Activated naive CD8-positive, alpha-beta T cell treated with anti-CD3 and anti-CD28 coated beads, Interleukin-2, amount 10 ng/mL, durations not matched to agents 7 days and 5 days (primary cell): ENCODE data around the gene PRR7. TPM values are rescaled to one million over a fixed set of nuclear protein-coding genes. Genes with fewer than 3 reads are reported as not detected.
"Not testable (repeated sequence)": the region's sequence is repeated elsewhere in the genome, so short reads cannot be mapped to it uniquely, and the experiment has no call there.

Source experiments
- ATAC-seq: fragments of 150-1000 bp; cut with Tn5 transposase; one replicate; pipeline ENCODE4 v1.10.0; 2021; ENCODE audit warnings: low read depth, moderate library complexity
- POLR2A ChIA-PET: fragments of 350-600 bp; sonication (Branson Sonifier 250); formaldehyde crosslinking; loops from one replicate; lab custom pipeline; 2021; ENCODE audit warnings: antibody characterized with exemption; lab: Charles Lee
- DNase-seq: peaks from one replicate; pipeline ENCODE4 v3.0.0; 2021
- H3K27ac Mint-ChIP-seq: one replicate; pipeline ENCODE4 v1.8.0; 2022; ENCODE audit warnings: mild to moderate bottlenecking, mixed read lengths
- H3K27me3 Mint-ChIP-seq: one replicate; pipeline ENCODE4 v1.8.0; 2022; ENCODE audit warnings: mild to moderate bottlenecking, moderate library complexity, mixed read lengths
- H3K36me3 Mint-ChIP-seq: one replicate; pipeline ENCODE4 v1.8.0; 2021; ENCODE audit warnings: mild to moderate bottlenecking, mixed read lengths
- H3K4me1 Mint-ChIP-seq: one replicate; pipeline ENCODE4 v1.8.0; 2021; ENCODE audit warnings: mixed read lengths
- H3K4me3 Mint-ChIP-seq: one replicate; pipeline ENCODE4 v1.8.0; 2022; ENCODE audit warnings: mild to moderate bottlenecking, moderate library complexity, mixed read lengths
- H3K9me3 Mint-ChIP-seq: one replicate; pipeline ENCODE4 v1.8.0; 2021; ENCODE audit warnings: mixed read lengths
- total RNA-seq, 2 experiments: library from RNA; stranded (reverse); gene quantifications; one replicate each; pipeline ENCODE4 v1.2.3, GENCODE V29; 2021

Gene PRR7
- total RNA-seq, 2 experiments from 2014 or later, result 10.0 to 10.6 TPM

DNA sequence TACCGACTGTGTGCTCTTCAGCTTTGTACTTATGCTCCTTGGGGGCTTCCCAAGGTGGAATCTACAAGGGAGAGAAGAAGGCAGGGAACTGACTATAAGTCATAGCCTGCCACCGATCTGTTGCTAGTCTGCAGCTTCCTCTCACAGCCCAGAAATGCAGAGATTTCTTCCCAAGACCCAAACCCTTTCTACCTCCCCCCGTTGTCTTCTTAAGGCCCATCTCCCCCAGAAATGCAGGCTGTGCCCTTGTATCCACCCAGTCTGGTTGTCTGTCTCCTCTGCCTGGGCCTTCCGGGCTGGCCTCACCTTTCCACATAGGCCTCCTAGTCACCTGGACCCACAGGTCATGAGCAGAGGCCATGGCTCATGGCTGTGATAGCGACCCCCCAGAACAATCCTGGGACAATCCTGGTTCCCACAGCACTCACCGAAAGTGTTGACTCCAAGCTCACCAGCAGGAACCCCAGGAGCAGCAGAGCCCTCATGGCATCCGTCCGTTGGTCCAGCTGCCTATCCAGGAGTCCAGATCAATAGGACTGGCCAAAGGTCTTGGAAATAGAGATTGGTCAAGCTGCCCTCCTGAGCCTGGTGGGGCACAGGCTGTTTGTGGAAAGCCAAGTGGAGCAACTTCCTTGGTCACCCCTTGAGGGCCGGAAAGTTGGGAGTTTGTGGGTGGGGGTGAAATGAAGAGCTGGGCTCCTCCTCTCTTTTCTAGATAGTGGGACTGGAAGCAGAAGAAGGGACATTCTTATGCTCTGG lies 37.4 kb upstream of the PRR7 start, which contains the start of gene F12:
Gene F12 (minus strand): TSS at position 522 of the 759 bp plus-strand sequence. CDS start 37 bp downstream, at position 485.
- no peaks in the 10 kb centered on the region for H3K9me3 Mint-ChIP-seq
- peak within 1 kb of the TSS; percentile 65 for H3K27ac Mint-ChIP-seq
- H3K4me1 Mint-ChIP-seq, result peaks cover 40% of the 10 kb centered on the region
- peaks cover 1% of the 10 kb centered on the region for H3K27me3 Mint-ChIP-seq
- DNase-seq (no peak), ATAC-seq (no peak)
- peak within 1 kb of the TSS; percentile 2 for H3K4me3 Mint-ChIP-seq
- H3K36me3 Mint-ChIP-seq, result peaks cover 3% of the 10 kb centered on the region
- POLR2A ChIA-PET, result interaction anchor here (0.6 to 4.6 kb wide), 5 partner anchors 18 to 270 kb away, joined by 3 to 30 read pairs (median 3); partner anchors contain the start of genes GRK6 and PRR7

DNA sequence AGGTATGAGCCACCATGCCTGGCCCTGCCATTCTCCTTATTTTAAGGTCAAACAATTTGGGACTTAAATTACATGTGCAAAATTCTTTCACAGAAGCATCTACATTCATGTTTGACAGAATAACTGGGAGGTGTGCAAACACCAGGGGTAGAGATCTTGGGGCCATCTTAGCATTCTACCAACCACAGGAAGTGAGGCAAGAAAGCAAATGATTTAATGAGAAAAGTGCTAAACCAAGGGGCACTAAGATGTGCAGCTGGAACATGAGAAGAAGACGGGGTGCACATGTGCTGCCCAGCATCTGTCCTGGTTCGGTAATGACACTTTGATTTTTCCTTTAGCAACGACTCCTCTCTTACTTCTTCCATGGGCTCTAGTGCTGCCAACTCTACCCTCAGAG lies 36.0 kb upstream of the PRR7 start:
- no peak for DNase-seq
- peaks cover 3% of the 10 kb centered on the region for H3K36me3 Mint-ChIP-seq
- peak; percentile 50 for ATAC-seq
- peak overlapping the region; percentile 65 for H3K27ac Mint-ChIP-seq
- H3K4me3 Mint-ChIP-seq, result peak overlapping the region; percentile 2
- POLR2A ChIA-PET, result interaction anchor here (0.9 to 4.6 kb wide), 3 partner anchors 17 to 34 kb away, joined by 6 to 30 read pairs (median 6); partner anchors contain the start of gene GRK6
- H3K4me1 Mint-ChIP-seq, result peaks cover 34% of the 10 kb centered on the region
- no peaks in the 10 kb centered on the region for H3K9me3 Mint-ChIP-seq
- no peaks in the 10 kb centered on the region for H3K27me3 Mint-ChIP-seq

GRCh38 chr5:177412603-177413233 lies 33.9 kb upstream of the PRR7 start:
- Mint-ChIP-seq H3K27ac (peak overlapping the region; percentile 79), H3K27me3 (no peaks in the 10 kb centered on the region), H3K9me3 (no peaks in the 10 kb centered on the region), H3K4me1 (peaks cover 24% of the 10 kb centered on the region), H3K36me3 (peaks cover 3% of the 10 kb centered on the region), H3K4me3 (peak overlapping the region; percentile 15)
- POLR2A ChIA-PET, result interaction anchor here (4.9 kb wide), 1 partner anchor 14 kb away, joined by 34 read pairs; the partner anchor contains the start of gene GRK6
- ATAC-seq, result no peak
- no peak for DNase-seq

- DNase-seq, result no peak
- H3K9me3 Mint-ChIP-seq, result no peaks in the 10 kb centered on the region
- H3K4me3 Mint-ChIP-seq, result no peak overlapping the region
- POLR2A ChIA-PET, result interaction anchor here (1.0 to 4.9 kb wide), 3 partner anchors 12 to 32 kb away, joined by 4 to 34 read pairs (median 7); partner anchors contain the start of genes GRK6 and PRR7
- no peaks in the 10 kb centered on the region for H3K27me3 Mint-ChIP-seq
- H3K4me1 Mint-ChIP-seq, result peaks cover 24% of the 10 kb centered on the region
- no peak overlapping the region for H3K27ac Mint-ChIP-seq
- ATAC-seq, result no peak
- peaks cover 3% of the 10 kb centered on the region for H3K36me3 Mint-ChIP-seq
Measured at GRCh38 chr5:177414481-177414880, 32.1 kb upstream of the PRR7 start.

- H3K27ac Mint-ChIP-seq, H3K9me3 Mint-ChIP-seq: not testable (repeated sequence)
- POLR2A ChIA-PET, result interaction anchor here (0.8 to 4.9 kb wide), 3 partner anchors 9 to 14 kb away, joined by 3 to 34 read pairs (median 9); partner anchors contain the start of gene GRK6
Measured at GRCh38 chr5:177417081-177417480, 29.5 kb upstream of the PRR7 start.

DNA sequence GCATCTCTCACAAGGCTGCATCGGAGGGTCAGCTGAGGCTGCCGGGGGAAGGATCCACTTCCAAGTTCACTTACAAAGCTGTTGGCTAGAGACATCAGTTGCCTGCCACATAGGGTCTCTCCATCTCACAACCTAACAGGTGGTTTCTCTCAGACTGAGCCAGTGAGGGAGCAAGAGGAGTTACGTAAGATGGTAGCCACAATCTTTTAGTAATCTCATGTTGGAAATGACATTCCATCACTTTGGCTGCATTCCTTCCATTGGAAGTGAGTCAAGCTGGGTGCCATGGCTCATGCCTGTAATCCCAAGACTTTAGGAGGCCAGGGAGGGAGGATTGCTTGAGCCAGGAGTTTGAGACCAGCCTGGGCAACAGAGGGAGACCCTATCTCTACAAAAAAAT lies 27.6 kb upstream of the PRR7 start:
- DNase-seq (no peak), ATAC-seq (no peak)
- Mint-ChIP-seq H3K27me3 (no peaks in the 10 kb centered on the region), H3K4me3 (no peak overlapping the region), H3K36me3 (no peaks in the 10 kb centered on the region), H3K27ac (no peak overlapping the region), H3K9me3 (no peaks in the 10 kb centered on the region), H3K4me1 (peaks cover 9% of the 10 kb centered on the region)
- POLR2A ChIA-PET, result no interaction called here

More at GRCh38 chr5:177417081-177417480, 29.5 kb upstream of the PRR7 start:
- H3K27me3 Mint-ChIP-seq, H3K4me3 Mint-ChIP-seq, DNase-seq, ATAC-seq, H3K36me3 Mint-ChIP-seq: not testable (repeated sequence)
- peaks cover 17% of the 10 kb centered on the region for H3K4me1 Mint-ChIP-seq

GRCh38 chr5:177420472-177420871 lies 26.1 kb upstream of the PRR7 start:
- POLR2A ChIA-PET, H3K27ac Mint-ChIP-seq, H3K9me3 Mint-ChIP-seq, ATAC-seq, H3K36me3 Mint-ChIP-seq, DNase-seq, H3K27me3 Mint-ChIP-seq, H3K4me3 Mint-ChIP-seq: not testable (repeated sequence)
- H3K4me1 Mint-ChIP-seq, result peaks cover 15% of the 10 kb centered on the region

DNA sequence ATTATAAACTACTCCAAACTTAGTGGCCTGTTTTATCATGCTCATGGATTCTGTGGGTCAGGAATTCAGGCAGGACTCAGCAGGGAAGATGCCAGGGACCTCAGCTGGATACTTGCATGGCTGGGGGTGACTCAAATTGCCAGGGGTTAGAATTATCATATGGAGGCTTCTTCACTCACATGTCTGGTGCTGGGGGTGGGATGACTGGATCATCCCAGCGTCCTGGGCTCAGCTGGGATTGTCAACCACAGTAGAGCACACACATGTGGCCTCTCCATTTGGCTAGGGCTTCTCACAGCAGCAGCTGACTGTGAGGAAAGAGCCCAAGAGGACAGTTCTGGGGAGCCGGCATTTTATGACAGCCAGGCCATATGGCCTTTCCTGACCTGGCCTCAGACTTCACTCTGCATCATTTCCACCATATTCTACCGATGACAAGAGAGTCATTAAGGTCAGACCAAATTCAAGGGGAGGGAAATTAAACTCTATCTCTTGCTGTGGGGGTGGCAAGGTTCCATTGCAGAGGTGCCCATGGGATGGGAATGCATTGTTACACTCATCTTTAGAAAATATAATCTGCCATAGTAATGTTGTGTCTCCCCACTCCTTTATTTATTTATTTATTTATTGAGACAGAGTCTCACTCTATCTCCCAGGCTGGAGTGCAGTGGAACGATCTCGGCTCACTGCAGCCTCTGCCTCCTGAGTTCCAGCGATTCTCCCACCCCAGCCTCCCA lies 25.4 kb upstream of the PRR7 start:
- Mint-ChIP-seq H3K4me1 (peaks cover 17% of the 10 kb centered on the region), H3K27me3 (no peaks in the 10 kb centered on the region), H3K9me3 (no peaks in the 10 kb centered on the region), H3K27ac (no peak overlapping the region), H3K36me3 (no peaks in the 10 kb centered on the region), H3K4me3 (no peak overlapping the region)
- DNase-seq (no peak), ATAC-seq (no peak)
- POLR2A ChIA-PET, result interaction anchor here (1.8 kb wide), 1 partner anchor 17 kb away, joined by 6 read pairs; no protein-coding TSS in a partner anchor

DNA sequence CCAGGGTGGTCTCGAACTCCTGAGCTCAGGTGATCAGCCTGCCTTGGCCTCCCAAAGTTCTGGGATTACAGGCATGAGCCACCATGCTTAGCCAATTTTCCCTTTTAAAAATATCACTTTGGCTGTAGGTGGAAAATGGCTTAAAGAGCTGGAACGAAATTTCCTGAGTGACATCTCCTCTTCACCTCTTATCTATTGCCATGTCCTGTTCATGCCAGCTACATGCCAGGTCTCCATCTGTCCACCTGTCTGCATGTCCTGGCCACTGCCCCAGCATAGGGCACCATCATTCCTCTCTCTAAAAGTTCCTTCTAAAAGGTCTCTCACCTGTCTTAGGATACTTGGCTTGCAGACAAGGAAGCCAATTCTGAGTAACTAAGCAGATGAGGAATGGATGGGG lies 22.9 kb upstream of the PRR7 start:
- ATAC-seq, result no peak
- Mint-ChIP-seq H3K9me3 (no peaks in the 10 kb centered on the region), H3K4me1 (peaks cover 21% of the 10 kb centered on the region), H3K36me3 (no peaks in the 10 kb centered on the region), H3K4me3 (no peak overlapping the region), H3K27ac (no peak overlapping the region), H3K27me3 (no peaks in the 10 kb centered on the region)
- no peak for DNase-seq
- POLR2A ChIA-PET, result interaction anchor here (0.7 to 6.9 kb wide), 3 partner anchors 8 to 31 kb away, joined by 3 to 35 read pairs (median 4); no protein-coding TSS in a partner anchor

DNA sequence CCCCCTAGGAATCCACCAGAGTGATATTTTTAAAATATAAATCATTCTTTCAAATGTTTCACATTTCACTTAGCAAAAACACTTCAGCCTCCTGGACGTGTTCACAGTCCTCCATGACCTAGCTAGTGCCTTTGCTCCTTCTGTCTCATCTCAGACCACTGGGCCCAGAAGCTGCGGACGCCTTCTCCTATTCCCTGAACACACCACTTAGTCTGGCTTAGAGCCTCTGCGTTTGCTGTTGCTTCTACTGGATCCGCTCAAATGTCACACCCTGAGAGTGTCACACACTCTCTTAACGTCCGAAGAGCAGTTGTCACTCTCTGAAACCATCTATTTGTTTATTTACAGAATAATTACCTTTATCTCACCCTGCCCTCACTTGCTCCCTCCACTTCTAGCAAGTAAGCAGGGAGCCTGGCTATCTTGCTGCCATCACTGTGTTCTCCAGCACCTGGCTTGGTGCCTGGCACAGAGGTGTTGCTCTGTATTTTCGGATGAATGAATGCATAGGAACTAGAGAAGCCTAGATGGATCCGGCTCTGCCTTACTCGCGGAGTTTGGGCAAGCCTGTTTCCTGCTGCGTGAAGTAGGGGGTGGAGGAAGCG lies 21.3 kb upstream of the PRR7 start:
- POLR2A ChIA-PET, result interaction anchor here (0.9 to 10.7 kb wide), 16 partner anchors 9 to 121 kb away, joined by 3 to 312 read pairs (median 4); partner anchors contain the start of genes F12, LMAN2, PDLIM7 and PRELID1
- H3K27me3 Mint-ChIP-seq, result no peaks in the 10 kb centered on the region
- no peak for ATAC-seq
- no peak for DNase-seq
- H3K9me3 Mint-ChIP-seq, result no peaks in the 10 kb centered on the region
- peaks cover 38% of the 10 kb centered on the region for H3K4me1 Mint-ChIP-seq
- peak overlapping the region; percentile 98 for H3K4me3 Mint-ChIP-seq
- H3K27ac Mint-ChIP-seq, result peak overlapping the region; percentile 99
- H3K36me3 Mint-ChIP-seq, result peaks cover 6% of the 10 kb centered on the region

GRCh38 chr5:177425801-177426565 lies 20.6 kb upstream of the PRR7 start:
- no peaks in the 10 kb centered on the region for H3K9me3 Mint-ChIP-seq
- peak; percentile 95 for DNase-seq
- H3K4me3 Mint-ChIP-seq, result peak overlapping the region; percentile 98
- H3K27ac Mint-ChIP-seq, result peak overlapping the region; percentile 99
- POLR2A ChIA-PET, result interaction anchor here (0.9 to 10.7 kb wide), 21 partner anchors 8 to 815 kb away, joined by 3 to 312 read pairs (median 4); partner anchors contain the start of genes F12, LMAN2, MXD3 and PDLIM7
- ATAC-seq, result peak; percentile 78
- no peaks in the 10 kb centered on the region for H3K27me3 Mint-ChIP-seq
- peaks cover 11% of the 10 kb centered on the region for H3K36me3 Mint-ChIP-seq
- peaks cover 41% of the 10 kb centered on the region for H3K4me1 Mint-ChIP-seq
